Measurements from ENCODE around the gene LIMS1. TPM values are rescaled to one million over a fixed set of nuclear protein-coding genes. Genes with fewer than 3 reads are reported as not detected.
A peak's percentile ranks its signal among the peaks of the same experiment; 100 is the strongest.

Gene LIMS1
- total and polyA plus RNA-seq, 4 experiments from 2014 or later, result 126 to 286 (median 186) TPM

- ChIA-PET POLR2A (ENCODE audit: partially characterized antibody) (interaction anchor here (1.0 to 25.2 kb wide), 3 partner anchors 7 to 176 kb away, joined by 4 to 704 read pairs (median 704); partner anchors contain the start of gene GCC2), CTCF (ENCODE audit: partially characterized antibody) (interaction anchor here (4.0 to 24.8 kb wide), 3 partner anchors 12 to 19 kb away, joined by 15 to 545 read pairs (median 200); no protein-coding TSS in a partner anchor)
- intact Hi-C loops (cut with micrococcal nuclease), result loop anchor here (10.0 kb wide), 1 partner anchor 91 kb away; the partner anchor contains the start of gene LIMS1
- H3K27ac ChIP-seq (ENCODE audit: low read depth, low read length), result peak overlapping the region; percentile 40
- Mint-ChIP-seq H3K36me3 (peaks cover 17 to 20% of the 10 kb centered on the region in 2 donors), H3K4me3 (peak overlapping the region; percentile 86 to 97 (median 92)), H3K27ac (peak overlapping the region; percentile 87 to 97 (median 93)), H3K9me3 (no peaks in the 10 kb centered on the region), H3K27me3 (no peaks in the 10 kb centered on the region), H3K4me1 (peaks cover 47 to 87% (median 61%) of the 10 kb centered on the region in 4 donors)
- DNase-seq, result no peak
- no peaks in the 10 kb centered on the region for H3K27me3 ChIP-seq (ENCODE audit: insufficient read depth, low read length)
- no peaks in the 10 kb centered on the region for H3K9me3 ChIP-seq (ENCODE audit: control insufficient read depth in 1 of 2, low read length in 2 of 2)
- peaks cover 87% of the 10 kb centered on the region for H3K4me1 ChIP-seq (ENCODE audit: insufficient read depth, low read length)
- H3K4me3 ChIP-seq (ENCODE audit: low read length in 2 of 2), result peak overlapping the region; percentile 21 to 38
- no peaks in the 10 kb centered on the region for H3K36me3 ChIP-seq (ENCODE audit: insufficient read depth, low read length)
Measured at GRCh38 chr2:108625186-108625827, 91.0 kb downstream of the LIMS1 start.

GRCh38 chr2:108625828-108626195 is 91.5 kb downstream of the LIMS1 start:
- H3K9me3 Mint-ChIP-seq, result no peaks in the 10 kb centered on the region
- ChIA-PET POLR2A (ENCODE audit: partially characterized antibody) (interaction anchor here (18.0 to 25.2 kb wide), 2 partner anchors 6 to 9 kb away, joined by 704 read pairs; no protein-coding TSS in a partner anchor), CTCF (ENCODE audit: partially characterized antibody) (interaction anchor here (4.0 to 24.8 kb wide), 3 partner anchors 11 to 20 kb away, joined by 15 to 545 read pairs (median 200); no protein-coding TSS in a partner anchor)
- H3K4me3 Mint-ChIP-seq, result peak overlapping the region; percentile 86 to 97 (median 92)
- H3K36me3 ChIP-seq (ENCODE audit: insufficient read depth, low read length), result no peaks in the 10 kb centered on the region
- peak overlapping the region; percentile 40 for H3K27ac ChIP-seq (ENCODE audit: low read depth, low read length)
- peaks cover 21 to 25% of the 10 kb centered on the region in 2 donors for H3K36me3 Mint-ChIP-seq
- H3K27me3 ChIP-seq (ENCODE audit: insufficient read depth, low read length), result no peaks in the 10 kb centered on the region
- DNase-seq, result no peak
- no peaks in the 10 kb centered on the region for H3K27me3 Mint-ChIP-seq
- intact Hi-C loops (cut with micrococcal nuclease), result loop anchor here (10.0 kb wide), 1 partner anchor 91 kb away; the partner anchor contains the start of gene LIMS1
- H3K4me1 Mint-ChIP-seq, result peaks cover 50 to 87% (median 62%) of the 10 kb centered on the region in 4 donors
- H3K27ac Mint-ChIP-seq, result peak overlapping the region; percentile 87 to 97 (median 93)
- H3K4me1 ChIP-seq (ENCODE audit: insufficient read depth, low read length), result peaks cover 87% of the 10 kb centered on the region
- peak overlapping the region in 1 of 2 donors; percentile 21 for H3K4me3 ChIP-seq (ENCODE audit: low read length in 2 of 2)
- no peaks in the 10 kb centered on the region for H3K9me3 ChIP-seq (ENCODE audit: control insufficient read depth in 1 of 2, low read length in 2 of 2)

- intact Hi-C loops (cut with micrococcal nuclease), result loop anchor here (10.0 kb wide), 1 partner anchor 92 kb away; the partner anchor contains the start of gene LIMS1
- H3K36me3 ChIP-seq (ENCODE audit: insufficient read depth, low read length), result no peaks in the 10 kb centered on the region
- peaks cover 25 to 30% of the 10 kb centered on the region in 2 donors for H3K36me3 Mint-ChIP-seq
- H3K27me3 Mint-ChIP-seq, result no peaks in the 10 kb centered on the region
- no peaks in the 10 kb centered on the region for H3K9me3 ChIP-seq (ENCODE audit: control insufficient read depth in 1 of 2, low read length in 2 of 2)
- H3K27ac ChIP-seq (ENCODE audit: low read depth, low read length), result peak overlapping the region; percentile 40
- no peaks in the 10 kb centered on the region for H3K27me3 ChIP-seq (ENCODE audit: insufficient read depth, low read length)
- DNase-seq, result no peak
- peak overlapping the region in 3 of 7 donors; percentile 73 to 91 (median 81) for H3K27ac Mint-ChIP-seq
- no peak overlapping the region for H3K4me3 ChIP-seq (ENCODE audit: low read length in 2 of 2)
- peak overlapping the region; percentile 6 to 73 (median 55) for H3K4me3 Mint-ChIP-seq
- POLR2A ChIA-PET (ENCODE audit: partially characterized antibody), result interaction anchor here (1.0 to 25.2 kb wide), 2 partner anchors 10 kb away, joined by 5 to 704 read pairs; no protein-coding TSS in a partner anchor
- CTCF ChIA-PET (ENCODE audit: partially characterized antibody), result interaction anchor here (0.6 to 24.8 kb wide), 3 partner anchors 10 to 405 kb away, joined by 3 to 545 read pairs (median 200); no protein-coding TSS in a partner anchor
- H3K4me1 Mint-ChIP-seq, result peaks cover 56 to 87% (median 70%) of the 10 kb centered on the region in 4 donors
- peaks cover 93% of the 10 kb centered on the region for H3K4me1 ChIP-seq (ENCODE audit: insufficient read depth, low read length)
- H3K9me3 Mint-ChIP-seq, result peaks cover 0 to 2% (median 0%) of the 10 kb centered on the region in 8 donors
Measured at GRCh38 chr2:108626995-108627394, 92.7 kb downstream of the LIMS1 start.

- no peak for DNase-seq
- ChIA-PET CTCF (ENCODE audit: partially characterized antibody) (interaction anchor here (1.2 to 24.8 kb wide), 4 partner anchors 9 to 22 kb away, joined by 3 to 545 read pairs (median 106); no protein-coding TSS in a partner anchor), POLR2A (ENCODE audit: partially characterized antibody) (interaction anchor here (25.2 kb wide), 1 partner anchor 11 kb away, joined by 704 read pairs; no protein-coding TSS in a partner anchor)
- Mint-ChIP-seq H3K27me3 (no peaks in the 10 kb centered on the region), H3K36me3 (peaks cover 25 to 32% of the 10 kb centered on the region in 2 donors), H3K4me1 (peaks cover 65 to 94% (median 80%) of the 10 kb centered on the region in 4 donors), H3K27ac (peak overlapping the region; percentile 49 to 94 (median 88)), H3K4me3 (peak overlapping the region; percentile 30 to 88 (median 72)), H3K9me3 (peaks cover 0 to 2% (median 0%) of the 10 kb centered on the region in 8 donors)
- H3K27ac ChIP-seq (ENCODE audit: low read depth, low read length), result peak overlapping the region; percentile 14
- H3K4me3 ChIP-seq (ENCODE audit: low read length in 2 of 2), result no peak overlapping the region
- H3K27me3 ChIP-seq (ENCODE audit: insufficient read depth, low read length), result no peaks in the 10 kb centered on the region
- H3K4me1 ChIP-seq (ENCODE audit: insufficient read depth, low read length), result peaks cover 95% of the 10 kb centered on the region
- no peaks in the 10 kb centered on the region for H3K36me3 ChIP-seq (ENCODE audit: insufficient read depth, low read length)
- intact Hi-C loops (cut with micrococcal nuclease), result loop anchor here (2.0 to 10.0 kb wide), 2 partner anchors 17 to 93 kb away; partner anchors contain the start of gene LIMS1
- H3K9me3 ChIP-seq (ENCODE audit: control insufficient read depth in 1 of 2, low read length in 2 of 2), result no peaks in the 10 kb centered on the region
Measured at GRCh38 chr2:108627911-108628567, 93.8 kb downstream of the LIMS1 start.

- intact Hi-C loops (cut with micrococcal nuclease), result loop anchor here (2.0 to 10.0 kb wide), 2 partner anchors 18 to 94 kb away; partner anchors contain the start of gene LIMS1
- Mint-ChIP-seq H3K4me3 (peak overlapping the region; percentile 37 to 88 (median 74)), H3K9me3 (peaks cover 0 to 2% (median 0%) of the 10 kb centered on the region in 8 donors), H3K36me3 (peaks cover 25 to 31% of the 10 kb centered on the region in 2 donors), H3K27me3 (no peaks in the 10 kb centered on the region), H3K27ac (peak overlapping the region; percentile 49 to 94 (median 89)), H3K4me1 (peaks cover 67 to 94% (median 81%) of the 10 kb centered on the region in 4 donors)
- H3K4me1 ChIP-seq (ENCODE audit: insufficient read depth, low read length), result peaks cover 96% of the 10 kb centered on the region
- no peak overlapping the region for H3K4me3 ChIP-seq (ENCODE audit: low read length in 2 of 2)
- no peaks in the 10 kb centered on the region for H3K9me3 ChIP-seq (ENCODE audit: control insufficient read depth in 1 of 2, low read length in 2 of 2)
- no peaks in the 10 kb centered on the region for H3K27me3 ChIP-seq (ENCODE audit: insufficient read depth, low read length)
- no peak for DNase-seq
- POLR2A ChIA-PET (ENCODE audit: partially characterized antibody), result interaction anchor here (1.1 to 25.2 kb wide), 3 partner anchors 12 to 403 kb away, joined by 3 to 704 read pairs (median 3); no protein-coding TSS in a partner anchor
- peak overlapping the region; percentile 14 for H3K27ac ChIP-seq (ENCODE audit: low read depth, low read length)
- H3K36me3 ChIP-seq (ENCODE audit: insufficient read depth, low read length), result no peaks in the 10 kb centered on the region
- CTCF ChIA-PET (ENCODE audit: partially characterized antibody), result interaction anchor here (1.2 to 24.8 kb wide), 5 partner anchors 8 to 23 kb away, joined by 3 to 545 read pairs (median 12); no protein-coding TSS in a partner anchor
Measured at GRCh38 chr2:108628936-108629335, 94.7 kb downstream of the LIMS1 start.

GRCh38 chr2:108629417-108629816 is 95.1 kb downstream of the LIMS1 start:
- H3K27me3 Mint-ChIP-seq, result no peaks in the 10 kb centered on the region
- H3K9me3 Mint-ChIP-seq, result peaks cover 0 to 2% (median 0%) of the 10 kb centered on the region in 8 donors
- peak in 1 of 5 donors; percentile 39 for DNase-seq
- peaks cover 69 to 94% (median 82%) of the 10 kb centered on the region in 4 donors for H3K4me1 Mint-ChIP-seq
- ChIA-PET POLR2A (ENCODE audit: partially characterized antibody) (interaction anchor here (1.1 to 25.2 kb wide), 3 partner anchors 13 to 402 kb away, joined by 3 to 704 read pairs (median 3); no protein-coding TSS in a partner anchor), CTCF (ENCODE audit: partially characterized antibody) (interaction anchor here (1.2 to 24.8 kb wide), 5 partner anchors 7 to 23 kb away, joined by 3 to 545 read pairs (median 12); no protein-coding TSS in a partner anchor)
- Histone ChIP-seq H3K4me3 (ENCODE audit: low read length in 2 of 2) (no peak overlapping the region), H3K9me3 (ENCODE audit: control insufficient read depth in 1 of 2, low read length in 2 of 2) (no peaks in the 10 kb centered on the region), H3K4me1 (ENCODE audit: insufficient read depth, low read length) (peaks cover 96% of the 10 kb centered on the region), H3K36me3 (ENCODE audit: insufficient read depth, low read length) (no peaks in the 10 kb centered on the region), H3K27ac (ENCODE audit: low read depth, low read length) (peak overlapping the region; percentile 14), H3K27me3 (ENCODE audit: insufficient read depth, low read length) (no peaks in the 10 kb centered on the region)
- H3K27ac Mint-ChIP-seq, result peak overlapping the region; percentile 49 to 94 (median 89)
- H3K36me3 Mint-ChIP-seq, result peaks cover 25 to 29% of the 10 kb centered on the region in 2 donors
- H3K4me3 Mint-ChIP-seq, result peak overlapping the region; percentile 37 to 88 (median 74)
- intact Hi-C loops (cut with micrococcal nuclease), result loop anchor here (2.0 to 10.0 kb wide), 2 partner anchors 19 to 95 kb away; partner anchors contain the start of gene LIMS1

Data from CD4-positive, alpha-beta memory T cell (primary cell).